Sciatic nerve (tissue), 2 donors: ENCODE measurements around the gene CD28. TPM values are rescaled to one million over a fixed set of nuclear protein-coding genes. Genes with fewer than 3 reads are reported as not detected.
"Not testable (repeated sequence)": the region's sequence is repeated elsewhere in the genome, so short reads cannot be mapped to it uniquely, and the experiment has no call there.

Experiments
- ATAC-seq: fragments of 200-7000 bp; cut with Tn5 transposase; one replicate; pipeline ENCODE4 v1.9.1; 2020; ENCODE audit warnings: mild to moderate bottlenecking, moderate library complexity
- DNase-seq: peaks from one replicate; pipeline ENCODE4 v3.0.0-alpha.2; 2020; ENCODE audit warnings: low spot score
- intact Hi-C: fragments of 100-400 bp; cut with DNase I; formaldehyde crosslinking; loops from one replicate; pipeline ENCODE4 v1.14.2; 2022
- total RNA-seq: library from RNA; stranded (reverse); fragmentation: NEBNext Ultra II Directional; extraction: Animal tissue kit (Norgen Biotek cat#: 25700); gene quantifications from one replicate; pipeline ENCODE4 v1.2.1, GENCODE V29; 2021
- donor health status: DM: no; HTN: no; CAD: no.
- donor health status: DM: no; HTN: no; CAD: no.

Gene CD28
- total RNA-seq, 1 donor from 2014 or later: 3.4 TPM

DNA sequence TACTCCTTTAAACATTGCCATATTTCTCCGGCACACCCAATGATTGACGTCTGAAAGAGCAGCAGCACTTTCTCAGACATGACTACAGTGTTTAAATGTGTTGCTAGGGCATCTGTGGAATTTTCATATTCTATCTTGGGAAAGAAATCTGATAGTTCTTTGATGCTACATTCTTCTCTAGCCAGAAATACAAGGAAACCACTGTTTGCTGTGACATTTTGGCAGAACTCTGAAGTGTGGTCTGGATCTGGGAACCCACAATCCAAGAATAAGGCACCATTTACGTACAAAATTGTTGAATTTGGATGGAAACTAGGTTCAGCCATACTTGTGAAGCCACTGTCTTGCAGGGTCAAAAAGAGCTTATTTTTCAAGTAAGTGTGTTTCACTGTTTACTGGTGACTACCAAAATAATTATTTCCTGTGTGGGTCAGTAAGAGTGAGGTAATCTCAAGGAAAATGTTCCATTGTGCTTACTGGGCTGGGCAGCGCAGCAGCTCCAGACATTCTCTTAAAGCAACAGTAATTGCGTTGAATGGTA lies 21.3 kb upstream of the CD28 start:
- DNase-seq (no peak), ATAC-seq (peak; percentile 88)
- intact Hi-C loops: no loop called here

DNA sequence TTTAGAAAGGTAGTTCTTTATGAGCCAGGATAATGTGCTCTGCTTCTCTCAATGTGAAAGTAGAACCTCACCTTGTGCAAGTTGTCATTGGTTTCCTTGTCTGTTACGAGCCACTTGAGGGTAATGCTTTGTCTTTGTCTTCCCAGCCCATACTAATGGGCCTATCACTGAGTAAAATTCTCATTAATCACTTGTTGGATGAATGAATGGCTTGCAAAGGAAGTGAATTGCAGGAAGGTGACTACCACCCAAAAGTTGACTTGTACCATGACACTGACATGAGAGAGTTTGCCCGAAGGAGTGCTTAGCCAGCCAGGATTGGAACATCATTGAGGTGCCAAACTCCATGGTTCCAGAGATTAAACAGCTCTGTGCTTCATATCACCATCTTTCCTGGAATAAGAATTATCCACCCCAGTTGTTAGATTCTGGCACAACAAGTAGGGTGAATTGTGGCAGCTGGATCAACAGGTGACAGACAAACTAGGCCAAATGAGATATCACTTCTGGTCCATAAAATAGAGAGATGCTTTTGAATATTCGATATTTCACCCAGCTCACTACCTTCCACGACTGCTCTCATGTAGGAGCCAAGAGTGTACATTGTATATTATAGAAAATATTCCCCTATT lies 20.5 kb upstream of the CD28 start:
- intact Hi-C loops: no loop called here
- DNase-seq: no peak
- no peak for ATAC-seq

DNA sequence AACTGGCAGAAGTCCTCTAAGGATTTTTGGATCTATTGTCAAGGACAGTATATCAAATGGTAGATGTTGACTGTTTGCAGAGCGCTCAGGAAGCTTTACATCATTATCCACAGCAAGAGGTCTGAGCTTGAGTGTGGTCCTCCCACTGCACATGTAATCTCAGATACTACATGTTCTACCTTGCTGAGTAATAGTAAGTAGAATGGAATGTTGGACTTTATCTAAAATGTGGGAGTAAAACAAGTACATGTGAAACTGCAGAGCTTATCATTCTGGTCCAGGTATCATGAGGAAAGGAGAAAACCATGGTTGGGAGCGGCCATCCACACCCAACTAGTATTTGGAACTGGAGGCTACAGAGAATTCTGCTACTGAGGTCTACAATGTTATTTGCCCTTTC lies 19.3 kb upstream of the CD28 start:
- no peak for ATAC-seq
- intact Hi-C loops: no loop called here
- DNase-seq: no peak

DNA sequence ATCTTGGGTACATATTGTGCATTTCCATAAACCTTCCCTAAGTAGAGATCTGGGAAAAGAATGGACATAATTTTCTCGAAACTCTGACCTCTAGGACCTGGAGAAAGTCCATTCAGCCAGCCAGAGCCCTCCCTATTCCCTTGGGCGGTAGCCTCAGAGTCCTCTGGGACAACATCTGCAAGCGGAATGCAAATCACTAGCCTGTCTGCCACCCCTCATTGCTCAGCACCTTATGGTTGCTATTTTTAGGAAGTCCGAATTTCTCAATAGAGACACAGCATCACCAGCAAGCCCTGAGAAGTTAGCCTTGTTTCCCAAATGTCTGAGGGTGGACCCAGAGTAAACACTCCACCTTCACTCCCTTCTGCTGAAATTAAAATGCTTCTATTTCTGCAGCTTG lies 17.6 kb upstream of the CD28 start:
- intact Hi-C loops: no loop called here
- ATAC-seq (peak; percentile 78), DNase-seq (peak; percentile 80)

DNA sequence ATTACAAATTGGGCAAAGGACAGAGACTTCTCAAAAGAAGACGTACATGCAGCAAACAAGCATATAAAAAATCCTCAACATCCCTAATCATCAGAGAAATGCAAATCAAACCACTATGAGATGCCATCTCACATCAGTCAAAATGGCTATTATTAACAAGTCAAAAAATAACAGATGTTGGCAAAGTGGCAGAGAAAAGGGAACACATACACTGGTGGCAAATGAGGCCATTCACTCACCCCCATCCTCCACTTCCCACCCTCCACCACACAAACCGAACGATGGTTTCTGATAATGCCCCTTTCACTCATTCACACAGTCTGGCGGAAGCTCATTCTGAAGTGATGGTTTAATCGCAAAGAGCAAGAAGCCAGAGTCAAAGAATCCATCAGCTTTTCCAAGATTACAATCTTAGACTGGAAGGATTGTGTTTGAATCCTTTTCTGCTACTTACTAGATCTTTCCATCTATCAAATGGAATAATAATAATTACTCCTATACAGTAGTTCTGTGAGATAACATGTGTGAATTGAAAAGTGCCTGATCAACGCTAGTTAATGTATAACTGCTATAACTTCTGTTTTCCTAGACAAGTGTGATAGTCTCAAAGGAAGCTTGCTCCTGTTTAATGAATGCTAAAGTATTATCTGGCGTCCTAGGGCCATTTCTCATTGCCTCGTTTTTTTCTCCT lies 16.9 kb upstream of the CD28 start:
- no peak for ATAC-seq
- intact Hi-C loops: no loop called here
- no peak for DNase-seq

DNA sequence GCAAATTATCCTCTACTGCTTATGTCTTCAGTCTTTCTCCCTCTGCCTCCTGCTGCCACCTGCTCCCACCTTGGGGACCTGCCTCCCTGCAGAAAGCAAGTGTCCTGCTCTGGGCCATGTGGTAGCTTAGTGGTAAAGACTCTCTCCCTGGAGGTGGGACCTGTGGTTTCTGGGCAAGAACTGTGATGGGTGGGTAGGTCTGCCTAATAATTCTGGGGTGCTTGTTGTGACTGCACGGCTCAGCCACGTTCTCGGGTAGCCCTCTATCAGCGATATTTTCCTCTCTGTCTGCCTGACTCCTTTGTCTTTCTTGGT lies 16.4 kb upstream of the CD28 start:
- intact Hi-C loops: no loop called here
- ATAC-seq (no peak), DNase-seq (no peak)

DNA sequence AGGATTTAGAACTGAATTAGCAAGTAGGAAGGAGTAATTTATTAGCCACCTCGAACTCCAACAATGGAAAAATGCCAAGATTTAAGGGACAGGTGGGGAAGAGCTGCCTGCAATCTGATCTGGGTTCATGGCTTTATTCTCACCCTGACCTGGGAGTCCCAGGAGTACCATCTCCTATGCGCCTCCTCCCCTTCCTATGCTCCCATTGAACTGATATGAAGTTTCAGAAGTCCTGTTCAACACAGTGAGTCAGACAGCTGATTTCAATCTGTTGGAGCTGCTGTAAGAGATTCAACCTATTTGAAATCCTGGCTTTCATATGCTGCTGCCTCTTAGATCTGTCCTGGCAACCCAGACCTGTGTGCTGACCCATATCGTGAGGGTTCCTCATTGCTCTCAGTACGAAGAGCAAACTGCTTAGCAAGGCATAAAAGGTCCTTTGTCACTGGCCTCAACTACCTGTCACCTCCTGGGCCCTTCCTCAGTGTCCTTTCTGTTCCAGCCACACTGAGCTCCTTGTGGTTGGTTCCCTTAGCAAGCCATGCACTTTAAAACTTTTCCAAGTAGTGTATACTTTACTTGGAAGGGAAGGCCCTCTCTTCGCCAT lies 15.9 kb upstream of the CD28 start:
- ATAC-seq (no peak), DNase-seq (no peak)
- intact Hi-C loops: no loop called here

DNA sequence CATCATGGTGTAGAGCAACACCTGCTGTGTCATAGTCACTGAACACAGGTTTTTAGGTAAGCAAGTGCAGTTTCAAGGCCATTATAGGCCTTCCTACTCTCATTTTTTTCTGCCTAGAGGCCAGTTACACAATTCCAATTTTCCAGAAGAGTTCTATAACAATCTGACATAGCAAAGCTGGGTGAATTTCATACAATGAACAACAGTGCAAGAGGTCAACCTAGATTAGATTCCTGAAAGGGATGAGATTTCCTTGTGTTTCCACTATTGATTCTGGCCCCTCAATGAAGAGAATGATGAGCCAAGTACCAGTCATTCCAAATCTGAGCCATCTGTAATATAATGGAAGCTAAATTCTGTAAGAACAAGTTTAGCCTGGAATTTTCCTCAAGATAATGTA lies 15.3 kb upstream of the CD28 start:
- no peak for ATAC-seq
- intact Hi-C loops: no loop called here

DNA sequence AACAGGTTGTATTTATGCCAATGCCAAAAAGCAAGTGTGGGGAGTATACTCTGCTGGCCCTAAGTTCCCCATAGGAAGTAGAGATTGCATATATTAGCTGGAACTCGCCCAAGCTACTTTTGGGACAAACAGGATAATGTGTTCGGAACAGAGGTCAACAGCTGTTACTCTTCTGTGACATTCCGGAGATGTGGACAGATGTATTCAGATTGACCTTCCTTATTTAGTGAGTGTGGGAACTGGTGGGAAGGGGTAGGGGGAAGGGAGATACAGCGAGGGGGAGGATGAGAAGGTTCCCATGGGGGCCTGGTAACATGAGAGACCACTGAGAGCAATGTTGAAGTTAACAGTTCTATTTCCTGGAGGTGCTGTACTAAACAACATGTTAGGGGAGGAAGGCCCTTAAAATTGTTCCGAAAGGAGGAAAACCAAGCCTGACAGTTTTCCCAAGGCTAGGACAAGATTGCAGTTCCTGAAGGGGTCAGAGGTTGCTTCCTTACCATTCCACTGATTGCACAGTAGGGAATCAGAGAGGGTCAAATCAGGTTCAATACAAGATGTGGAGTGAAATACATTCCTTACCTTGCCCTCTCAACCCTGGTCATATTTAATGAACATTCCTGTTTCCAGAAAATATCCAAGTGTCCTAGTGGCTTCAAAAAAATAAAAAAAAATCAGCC lies 14.3 kb upstream of the CD28 start:
- no peak for ATAC-seq
- intact Hi-C loops: no loop called here
- no peak for DNase-seq

More for the DNA sequence above, 15.3 kb upstream of the CD28 start:
- DNase-seq: no peak

DNA sequence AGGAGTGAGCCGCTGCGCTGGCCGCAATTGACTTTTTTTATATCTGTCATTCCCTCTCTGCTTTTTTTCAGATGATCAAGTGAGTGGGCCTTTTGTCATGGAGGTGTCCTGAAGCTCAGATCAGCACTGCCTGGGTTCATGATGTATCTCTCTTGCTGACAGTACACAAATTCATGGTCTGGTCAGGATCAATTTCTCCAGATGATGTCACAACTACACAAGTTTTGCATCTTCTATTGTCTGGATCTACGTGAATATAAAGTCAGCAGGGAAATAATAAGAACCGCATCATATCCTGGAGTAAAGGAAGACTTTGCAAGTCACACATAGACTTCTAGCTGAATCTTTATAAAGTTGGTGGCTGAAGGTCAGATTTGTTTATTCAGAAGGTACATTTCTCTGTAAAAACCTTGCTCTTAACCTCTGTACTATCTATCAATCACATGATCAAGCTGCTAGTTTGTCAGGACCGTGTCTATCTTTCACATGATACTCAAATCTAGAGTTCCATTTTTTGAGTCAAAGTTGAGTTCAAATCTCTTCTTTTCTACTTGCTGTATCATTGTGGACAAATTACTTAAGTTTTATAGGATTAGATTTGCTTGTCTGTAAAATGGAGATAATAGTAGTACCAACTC lies 13.1 kb upstream of the CD28 start:
- no peak for DNase-seq
- ATAC-seq: no peak
- intact Hi-C loops: no loop called here

DNA sequence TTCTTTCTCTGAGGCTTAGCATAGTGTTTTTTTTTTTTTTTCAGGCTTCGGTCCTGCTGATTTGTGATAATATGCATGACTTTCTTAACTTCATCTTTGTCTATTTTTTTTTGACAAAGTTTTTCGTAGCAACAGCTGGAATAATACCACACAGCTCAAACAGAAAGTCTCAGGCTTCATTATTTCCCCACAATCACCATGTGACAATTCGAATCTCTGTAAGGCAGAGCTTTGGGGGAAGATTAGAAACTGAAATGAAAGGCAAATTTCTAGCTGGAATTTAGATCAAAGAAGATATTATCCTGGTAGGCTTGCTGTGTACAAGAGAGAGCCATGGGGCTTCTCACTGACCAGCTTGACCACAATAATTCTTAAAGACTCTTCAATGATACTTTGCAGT lies 12.2 kb upstream of the CD28 start:
- DNase-seq: no peak
- intact Hi-C loops: no loop called here
- ATAC-seq: peak; percentile 51

DNA sequence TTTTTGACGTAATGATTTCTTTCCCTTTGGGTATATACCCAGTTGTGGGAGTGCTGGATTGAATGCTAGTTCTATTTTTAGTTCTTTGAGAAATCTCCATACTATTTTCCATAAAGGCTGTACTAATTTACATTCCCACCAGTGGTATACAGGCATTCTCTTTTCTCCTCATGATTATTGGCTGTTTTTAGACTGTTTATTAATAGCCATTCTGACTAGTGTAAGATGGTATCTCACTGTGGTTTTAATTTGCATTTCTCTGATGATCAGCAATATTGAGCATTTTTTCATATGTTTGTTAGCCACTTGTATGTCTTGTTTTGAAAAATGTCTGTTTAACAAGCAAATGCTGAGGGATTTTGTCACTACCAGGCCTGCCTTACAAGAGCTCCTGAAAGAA lies 9.2 kb upstream of the CD28 start:
- ATAC-seq: no peak
- no peak for DNase-seq
- intact Hi-C loops: no loop called here

DNA sequence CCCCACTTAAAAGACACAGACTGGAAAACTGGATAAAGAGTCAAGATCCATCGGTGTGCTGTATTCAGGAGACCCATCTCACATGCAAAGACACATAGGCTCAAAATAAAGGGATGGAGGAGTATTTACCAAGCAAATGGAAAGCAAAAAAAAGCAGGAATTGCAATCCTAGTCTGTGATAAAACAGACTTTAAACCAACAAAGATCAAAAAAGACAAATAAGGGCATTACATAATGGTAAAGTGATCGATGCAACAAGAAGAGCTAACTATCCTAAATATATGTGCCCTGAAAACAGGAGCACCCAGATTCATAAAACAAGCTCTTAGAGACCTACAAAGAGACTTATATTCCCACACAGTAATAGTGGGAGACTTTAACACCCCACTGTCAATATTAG lies 8.7 kb upstream of the CD28 start:
- intact Hi-C loops, DNase-seq, ATAC-seq: not testable (repeated sequence)

DNA sequence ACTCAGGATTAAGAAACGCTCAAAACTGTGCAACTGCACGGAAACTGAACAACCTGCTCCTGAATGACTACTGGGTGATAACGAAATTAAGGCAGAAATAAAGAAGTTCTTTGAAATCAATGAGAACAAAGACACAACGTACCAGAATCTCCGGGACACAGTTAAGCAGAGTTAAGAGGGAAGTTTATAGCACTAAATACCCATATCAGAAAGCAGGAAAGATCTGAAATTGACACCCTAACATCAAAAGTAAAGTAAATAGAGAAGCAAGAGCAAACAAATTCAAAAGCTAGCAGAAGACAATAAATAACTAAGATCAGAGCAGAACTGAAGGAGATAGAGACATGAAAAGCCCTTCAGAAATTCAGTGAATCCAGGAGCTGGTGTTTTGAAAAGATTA lies 8.0 kb upstream of the CD28 start:
- intact Hi-C loops, DNase-seq, ATAC-seq: not testable (repeated sequence)

DNA sequence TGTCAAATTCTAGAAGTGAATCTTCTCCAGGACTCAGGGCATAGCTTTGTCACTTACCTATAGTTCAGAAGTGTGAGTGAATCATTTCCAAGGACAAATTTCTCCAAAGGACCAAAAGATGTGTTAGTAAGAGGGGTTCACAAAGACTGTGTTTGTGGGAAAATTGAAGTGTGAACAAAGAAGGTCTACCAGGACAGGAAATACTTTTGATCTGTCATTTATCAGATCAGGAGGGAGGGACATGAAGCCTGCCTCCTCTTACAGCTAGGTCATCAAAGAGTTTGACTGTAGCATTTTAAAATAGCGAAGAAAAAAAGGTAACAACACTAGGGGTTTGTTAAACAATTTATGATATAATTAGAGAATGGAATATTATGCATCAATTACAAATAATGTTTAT lies 2.0 kb upstream of the CD28 start:
- intact Hi-C loops: no loop called here
- ATAC-seq (no peak), DNase-seq (no peak)

DNA sequence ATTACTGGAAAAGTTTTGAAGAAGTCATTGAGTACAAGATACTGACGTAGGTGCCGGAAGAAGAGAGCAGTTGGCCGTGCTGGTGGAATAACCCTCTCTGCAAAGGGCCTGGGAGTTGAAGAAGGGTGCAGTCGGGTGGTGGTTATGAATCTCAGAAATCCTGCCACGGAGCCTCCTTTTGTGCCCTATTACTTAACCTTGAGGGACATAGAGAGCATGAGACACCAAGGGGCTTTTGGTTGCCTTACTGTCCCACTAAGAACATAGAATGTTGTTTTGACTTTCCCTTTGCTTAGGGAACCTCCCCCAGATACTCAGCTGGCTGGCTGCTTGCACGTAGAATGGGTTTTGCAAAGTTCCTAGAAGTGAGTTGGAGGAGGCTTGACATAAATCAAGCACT lies 1.3 kb upstream of the CD28 start:
- intact Hi-C loops: no loop called here
- DNase-seq (no peak), ATAC-seq (no peak)

DNA sequence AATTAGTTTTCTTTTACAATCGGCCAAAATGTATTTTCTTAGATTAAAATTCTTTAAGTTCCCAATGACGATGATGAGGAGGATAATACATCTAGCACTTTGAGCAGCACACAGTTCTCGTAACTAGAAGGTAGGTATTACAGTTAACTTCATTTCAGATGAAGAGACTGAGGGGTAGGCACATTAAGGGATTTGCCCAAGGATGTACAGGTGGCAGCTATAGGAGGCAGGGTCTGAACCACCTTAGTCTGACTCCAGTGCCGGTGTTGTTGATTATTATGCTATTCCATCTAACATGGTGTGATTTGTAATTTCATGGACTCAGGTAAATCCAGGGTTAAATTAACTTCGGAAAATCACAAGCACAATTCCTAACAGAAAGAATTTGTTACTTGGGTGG lies 1.1 kb downstream of the CD28 start:
- no peak for ATAC-seq
- no peak for DNase-seq
- intact Hi-C loops: no loop called here

DNA sequence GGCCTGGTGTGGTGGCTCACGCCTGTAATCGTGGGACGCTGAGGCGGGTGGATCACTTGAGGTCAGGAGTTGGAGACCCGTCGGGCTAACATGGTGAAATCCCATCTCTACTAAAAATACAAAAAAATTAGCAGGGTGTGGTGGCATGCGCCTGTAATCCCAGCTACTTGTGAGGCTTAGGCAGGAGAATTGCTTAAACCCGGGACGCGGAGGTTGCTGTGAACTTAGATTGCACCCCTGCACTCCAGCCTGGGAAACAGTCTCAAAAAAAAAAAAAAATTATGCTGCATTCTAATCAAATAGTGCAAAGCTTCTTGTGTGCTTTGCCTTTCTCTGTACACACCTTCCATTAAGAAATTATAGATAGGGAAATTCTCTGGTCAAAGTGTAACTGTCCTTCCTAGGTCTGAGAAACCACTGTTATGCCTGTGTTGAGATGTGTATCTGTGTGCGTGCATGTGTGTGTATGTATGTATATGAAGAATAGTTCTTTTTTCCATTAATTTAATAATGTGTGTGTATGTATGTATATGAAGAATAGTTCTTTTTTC lies 2.5 kb downstream of the CD28 start:
- DNase-seq (no peak), ATAC-seq (no peak)
- intact Hi-C loops: no loop called here

DNA sequence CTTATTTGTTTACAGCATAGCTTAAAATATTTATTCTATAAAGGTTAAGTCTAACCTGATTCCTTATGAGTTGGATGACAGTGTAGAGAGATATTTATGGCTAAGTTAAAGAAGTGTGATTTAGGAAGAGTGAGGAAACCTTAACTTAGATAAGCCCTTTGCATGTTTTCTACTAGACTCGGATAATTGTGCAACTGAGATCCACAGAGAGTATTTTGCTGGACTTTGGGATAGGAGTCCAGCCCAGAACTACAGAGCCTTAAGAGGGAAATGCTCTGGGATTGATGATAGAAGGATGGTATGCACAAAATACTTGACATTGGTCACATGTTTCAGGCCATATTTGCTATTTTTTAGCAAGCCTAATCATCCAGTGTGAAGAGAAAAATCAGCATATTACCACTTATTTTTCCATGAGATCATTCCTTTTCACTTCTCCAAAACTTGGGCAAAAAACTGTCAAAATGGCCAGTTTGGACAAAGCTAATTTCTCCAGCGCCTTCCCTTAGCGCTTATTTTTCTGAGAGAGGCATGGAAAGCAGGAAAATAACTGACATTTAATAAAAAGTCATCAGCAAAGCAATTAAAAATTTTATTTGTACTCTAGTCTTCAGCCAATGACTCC lies 3.1 kb downstream of the CD28 start:
- intact Hi-C loops: no loop called here
- ATAC-seq (peak; percentile 39), DNase-seq (no peak)
